Body of pancreas (tissue), 4 donors: Measurements from ENCODE around the gene NEB.

Experiments used
- CTCF ChIP-seq, 7 experiments: fragments of 450-650 bp in 4 of 7; fragments of 200-600 bp in 3 of 7; sonication (generic) in 3 of 7; IDR thresholded peaks; one replicate each; pipeline ENCODE4 v1.5.1; 2016 to 2019; ENCODE audit warnings: antibody characterized with exemption in 7 of 7
- POLR2A ChIP-seq, 3 donors: fragments of 450-650 bp; IDR thresholded peaks; one replicate each; pipeline ENCODE4 v1.6.1; 2016; ENCODE audit warnings: antibody characterized with exemption in 3 of 3, mild to moderate bottlenecking in 2 of 3

- no peak for TF ChIP-seq CTCF (IDR thresholded peaks at IDR 0.05)
- no peak for TF ChIP-seq POLR2A (IDR thresholded peaks at IDR 0.05)
Observed at GRCh38 chr2:151761687-151762086, 27.4 kb upstream of the NEB start.
